SK-N-SH treated with all-trans-retinoic acid at 6 μM for 48 hours (cell line): ENCODE measurements around the gene AHCYL2.

Experiments
- ATAC-seq: fragments of 200-7000 bp; cut with Tn5 transposase; 3 replicates; pipeline ENCODE4 v1.9.1; 2020; ENCODE audit warnings: mild to moderate bottlenecking, moderate library complexity
- ARNTL ChIP-seq: fragments of 450-650 bp; formaldehyde crosslinking; IDR thresholded peaks from 2 replicates; pipeline ENCODE4 v1.5.0; 2020; ENCODE audit warnings: low read depth, mild to moderate bottlenecking, moderate library complexity, borderline replicate concordance
- BACH2 ChIP-seq: fragments of 250-450 bp; sonication (Bioruptor Pico); IDR thresholded peaks from 2 replicates; pipeline ENCODE4 v1.9.0; 2021; ENCODE audit warnings: mild to moderate bottlenecking, borderline replicate concordance
- CSDC2 ChIP-seq: fragments of 250-450 bp; sonication (Bioruptor Pico); IDR thresholded peaks from 2 replicates; pipeline ENCODE4 v1.5.0; 2020; ENCODE audit warnings: mild to moderate bottlenecking, moderate library complexity
- ESRRG ChIP-seq: fragments of 250-450 bp; sonication (Bioruptor Pico); IDR thresholded peaks from 2 replicates; pipeline ENCODE4 v1.6.1; 2021; ENCODE audit warnings: mild to moderate bottlenecking
- PPARA ChIP-seq: fragments of 250-450 bp; sonication (Bioruptor Pico); IDR thresholded peaks from 2 replicates; pipeline ENCODE4 v1.5.0; 2020; ENCODE audit warnings: mild to moderate bottlenecking, borderline replicate concordance
- RARB ChIP-seq: fragments of 250-450 bp; sonication (Bioruptor Pico); IDR thresholded peaks from 2 replicates; pipeline ENCODE4 v1.8.0; 2021; ENCODE audit warnings: mild to moderate bottlenecking, moderate library complexity
- SNAI2 ChIP-seq: fragments of 250-450 bp; sonication (Bioruptor Pico); IDR thresholded peaks from 2 replicates; pipeline ENCODE4 v1.5.0; 2020; ENCODE audit warnings: mild to moderate bottlenecking, moderate library complexity
- TCF4 ChIP-seq: fragments of 250-450 bp; sonication (Bioruptor Pico); IDR thresholded peaks from 2 replicates; pipeline ENCODE4 v1.8.0; 2021; ENCODE audit warnings: mild to moderate bottlenecking, moderate library complexity, borderline replicate concordance
- ZC3H10 ChIP-seq: fragments of 250-450 bp; sonication (Bioruptor Pico); IDR thresholded peaks from 2 replicates; pipeline ENCODE4 v1.5.1; 2021; ENCODE audit warnings: mild to moderate bottlenecking, moderate library complexity
- ZFP3 ChIP-seq: fragments of 250-450 bp; sonication (Bioruptor Pico); IDR thresholded peaks from 2 replicates; pipeline ENCODE4 v1.5.0; 2020; ENCODE audit warnings: mild to moderate bottlenecking, moderate library complexity
- ZNF70 ChIP-seq: fragments of 450-650 bp; formaldehyde crosslinking; IDR thresholded peaks from 2 replicates; pipeline ENCODE4 v1.5.0; 2020; ENCODE audit warnings: mild to moderate bottlenecking, moderate library complexity
- ZNF8 ChIP-seq: fragments of 450-650 bp; formaldehyde crosslinking; IDR thresholded peaks from 2 replicates; pipeline ENCODE4 v1.5.0; 2020; ENCODE audit warnings: mild to moderate bottlenecking, moderate library complexity
- TF ChIP-seq, protein P1 (sequence below): fragments of 250-450 bp; sonication (Bioruptor Pico); IDR thresholded peaks from 2 replicates; pipeline ENCODE4 v1.5.0; 2020; ENCODE audit warnings: mild to moderate bottlenecking, moderate library complexity
- TF ChIP-seq, protein P2 (sequence below): fragments of 250-450 bp; sonication (Bioruptor Pico); IDR thresholded peaks from 2 replicates; pipeline ENCODE4 v1.8.0; 2020; ENCODE audit warnings: mild to moderate bottlenecking, moderate library complexity, borderline replicate concordance
- TF ChIP-seq, protein P3 (sequence below): fragments of 250-450 bp; sonication (Bioruptor Pico); IDR thresholded peaks from 2 replicates; pipeline ENCODE4 v1.5.1; 2020; ENCODE audit warnings: low read depth, mild to moderate bottlenecking, moderate library complexity
- TF ChIP-seq, protein P4 (sequence below): fragments of 250-450 bp; sonication (Bioruptor Pico); IDR thresholded peaks from 2 replicates; pipeline ENCODE4 v1.5.1; 2021; ENCODE audit warnings: mild to moderate bottlenecking, moderate library complexity

Gene AHCYL2

DNA sequence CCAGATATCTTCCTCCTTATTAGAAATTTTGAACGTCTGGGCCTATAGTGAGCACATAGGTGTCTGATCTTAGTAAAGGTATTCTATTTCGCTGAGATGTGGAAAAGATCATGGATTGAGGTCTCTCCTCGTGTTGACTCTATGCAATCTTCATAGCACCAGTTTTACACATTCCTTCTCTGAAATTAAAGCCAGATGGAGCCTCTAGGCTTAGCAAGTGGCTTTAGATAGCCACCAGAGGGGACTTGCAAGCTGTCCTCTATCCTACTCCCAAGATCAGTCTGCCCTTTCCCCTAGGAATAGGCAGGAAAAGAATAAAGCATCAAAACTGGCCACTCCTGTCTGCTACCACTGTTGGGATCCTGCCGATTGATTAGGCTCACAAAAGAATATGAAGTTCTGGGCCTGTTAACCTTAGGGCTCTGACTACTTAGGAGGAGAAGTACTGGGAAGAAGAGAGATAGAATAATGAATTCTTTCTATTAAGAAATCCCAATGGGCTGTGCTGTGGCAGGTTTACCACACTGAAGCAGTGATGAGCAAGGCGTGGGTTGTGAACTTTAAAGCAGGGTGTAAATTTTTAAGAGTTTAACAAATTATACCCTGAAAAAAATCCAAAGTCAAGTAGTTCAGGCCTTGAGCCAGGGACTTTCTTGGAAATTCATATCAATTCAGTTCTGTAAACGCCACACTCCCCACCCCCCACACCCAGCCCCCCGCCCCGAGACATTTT, 207.2 kb downstream of the AHCYL2 start:
- TF ChIP-seq ZC3H10 (no peak), SNAI2 (CRISPR knock-in tag) (no peak), ARNTL (CRISPR knock-in tag) (no peak), ZNF70 (CRISPR knock-in tag) (no peak), PPARA (CRISPR knock-in tag) (no peak), ESRRG (CRISPR knock-in tag) (no peak), TCF4 (no peak), ZNF8 (no peak)
- TF ChIP-seq, protein P1, sequence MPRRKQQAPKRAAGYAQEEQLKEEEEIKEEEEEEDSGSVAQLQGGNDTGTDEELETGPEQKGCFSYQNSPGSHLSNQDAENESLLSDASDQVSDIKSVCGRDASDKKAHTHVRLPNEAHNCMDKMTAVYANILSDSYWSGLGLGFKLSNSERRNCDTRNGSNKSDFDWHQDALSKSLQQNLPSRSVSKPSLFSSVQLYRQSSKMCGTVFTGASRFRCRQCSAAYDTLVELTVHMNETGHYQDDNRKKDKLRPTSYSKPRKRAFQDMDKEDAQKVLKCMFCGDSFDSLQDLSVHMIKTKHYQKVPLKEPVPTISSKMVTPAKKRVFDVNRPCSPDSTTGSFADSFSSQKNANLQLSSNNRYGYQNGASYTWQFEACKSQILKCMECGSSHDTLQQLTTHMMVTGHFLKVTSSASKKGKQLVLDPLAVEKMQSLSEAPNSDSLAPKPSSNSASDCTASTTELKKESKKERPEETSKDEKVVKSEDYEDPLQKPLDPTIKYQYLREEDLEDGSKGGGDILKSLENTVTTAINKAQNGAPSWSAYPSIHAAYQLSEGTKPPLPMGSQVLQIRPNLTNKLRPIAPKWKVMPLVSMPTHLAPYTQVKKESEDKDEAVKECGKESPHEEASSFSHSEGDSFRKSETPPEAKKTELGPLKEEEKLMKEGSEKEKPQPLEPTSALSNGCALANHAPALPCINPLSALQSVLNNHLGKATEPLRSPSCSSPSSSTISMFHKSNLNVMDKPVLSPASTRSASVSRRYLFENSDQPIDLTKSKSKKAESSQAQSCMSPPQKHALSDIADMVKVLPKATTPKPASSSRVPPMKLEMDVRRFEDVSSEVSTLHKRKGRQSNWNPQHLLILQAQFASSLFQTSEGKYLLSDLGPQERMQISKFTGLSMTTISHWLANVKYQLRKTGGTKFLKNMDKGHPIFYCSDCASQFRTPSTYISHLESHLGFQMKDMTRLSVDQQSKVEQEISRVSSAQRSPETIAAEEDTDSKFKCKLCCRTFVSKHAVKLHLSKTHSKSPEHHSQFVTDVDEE (CRISPR knock-in tag): no peak
- no peak for ATAC-seq

DNA sequence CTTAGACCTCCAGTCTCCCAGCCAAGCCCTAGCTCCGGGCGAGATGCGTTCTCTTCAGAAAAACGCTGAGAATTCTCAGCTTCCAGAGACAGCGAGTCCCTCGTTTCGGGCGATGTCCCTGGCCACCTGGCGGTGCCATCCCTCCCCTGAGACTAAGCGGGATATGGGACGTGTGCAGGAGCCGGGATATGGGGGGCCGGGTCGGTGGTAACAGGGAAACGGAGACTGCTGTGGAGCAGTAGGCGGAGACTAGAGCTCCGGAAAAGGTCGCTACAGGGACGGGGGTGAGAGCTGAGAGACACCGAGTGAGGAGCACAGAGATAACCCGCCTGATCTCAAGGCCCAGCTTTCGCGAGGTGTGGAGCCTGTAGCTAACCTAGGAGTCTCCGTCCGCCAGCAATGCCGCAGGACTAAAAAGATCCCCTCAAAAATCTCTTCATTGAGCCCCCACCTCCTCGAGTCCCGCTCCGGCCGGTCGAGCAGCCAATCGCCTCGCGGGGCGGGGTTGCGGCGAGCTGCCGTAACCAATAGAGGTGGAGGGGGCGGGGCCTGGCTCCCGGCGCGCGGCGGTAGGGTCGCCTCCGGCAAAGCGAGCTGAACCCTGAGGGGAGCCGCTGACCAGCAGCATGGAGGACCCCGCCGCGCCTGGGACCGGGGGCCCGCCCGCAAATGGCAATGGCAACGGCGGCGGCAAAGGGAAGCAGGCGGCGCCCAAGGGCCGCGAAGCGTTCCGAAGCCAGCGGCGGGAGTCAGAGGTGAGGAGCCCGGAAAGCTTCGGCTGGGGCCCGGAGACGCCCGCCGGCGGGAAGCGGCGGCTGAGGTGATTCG, 209.2 kb downstream of the AHCYL2 start, which contains the start of gene STRIP2:
Gene STRIP2, plus strand, starts transcription at position 586 of the 828 bp plus-strand sequence. Its CDS starts 41 bp downstream, at position 627.
- TF ChIP-seq ZFP3 (CRISPR knock-in tag): peak; percentile 71; the same call in 1 of the 2 replicates
- TF ChIP-seq ZNF8: no peak
- TF ChIP-seq ZNF70 (CRISPR knock-in tag): peak; percentile 23; the same call in 1 of the 2 replicates
- TF ChIP-seq, protein P2, sequence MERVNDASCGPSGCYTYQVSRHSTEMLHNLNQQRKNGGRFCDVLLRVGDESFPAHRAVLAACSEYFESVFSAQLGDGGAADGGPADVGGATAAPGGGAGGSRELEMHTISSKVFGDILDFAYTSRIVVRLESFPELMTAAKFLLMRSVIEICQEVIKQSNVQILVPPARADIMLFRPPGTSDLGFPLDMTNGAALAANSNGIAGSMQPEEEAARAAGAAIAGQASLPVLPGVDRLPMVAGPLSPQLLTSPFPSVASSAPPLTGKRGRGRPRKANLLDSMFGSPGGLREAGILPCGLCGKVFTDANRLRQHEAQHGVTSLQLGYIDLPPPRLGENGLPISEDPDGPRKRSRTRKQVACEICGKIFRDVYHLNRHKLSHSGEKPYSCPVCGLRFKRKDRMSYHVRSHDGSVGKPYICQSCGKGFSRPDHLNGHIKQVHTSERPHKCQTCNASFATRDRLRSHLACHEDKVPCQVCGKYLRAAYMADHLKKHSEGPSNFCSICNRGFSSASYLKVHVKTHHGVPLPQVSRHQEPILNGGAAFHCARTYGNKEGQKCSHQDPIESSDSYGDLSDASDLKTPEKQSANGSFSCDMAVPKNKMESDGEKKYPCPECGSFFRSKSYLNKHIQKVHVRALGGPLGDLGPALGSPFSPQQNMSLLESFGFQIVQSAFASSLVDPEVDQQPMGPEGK (CRISPR knock-in tag): peak; percentile 80; the same call in 1 of the 2 replicates
- ATAC-seq: peak; percentile 96

DNA sequence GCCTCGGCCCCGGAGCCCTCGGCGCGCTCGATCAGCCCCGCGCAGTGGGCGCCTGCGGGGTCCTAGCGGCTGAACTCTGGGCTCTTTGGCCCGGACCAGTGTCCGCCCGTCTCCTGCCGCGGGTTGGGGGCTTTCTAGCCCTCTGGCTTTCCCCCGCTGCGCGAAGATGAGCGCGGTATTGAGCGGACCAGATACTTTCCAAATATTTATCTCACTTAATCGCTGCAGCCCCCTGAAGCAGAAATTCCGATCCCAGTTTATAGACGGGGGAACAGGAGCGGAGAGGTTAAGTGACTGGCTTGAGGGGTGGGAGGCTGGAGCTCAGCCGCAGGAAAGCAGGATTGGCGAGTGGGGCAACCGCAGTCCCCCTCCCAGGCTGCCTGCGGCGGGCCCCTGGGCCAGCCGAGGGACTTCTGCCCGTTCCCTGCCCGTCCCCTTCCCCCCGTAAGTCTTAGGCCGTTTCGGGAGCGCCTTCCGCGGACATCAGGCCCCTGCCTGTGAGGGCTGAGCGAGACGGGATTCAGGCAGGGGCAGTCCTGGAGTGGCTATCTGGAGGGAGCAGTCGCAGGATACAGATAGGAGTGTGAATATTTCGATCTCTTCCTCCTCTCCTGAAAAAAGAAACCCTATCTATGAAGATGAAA, 210.0 kb downstream of the AHCYL2 start:
- peak; percentile 56 for ATAC-seq
- no peak for TF ChIP-seq TCF4
- TF ChIP-seq BACH2 (CRISPR knock-in tag): no peak
- no peak for TF ChIP-seq ZFP3 (CRISPR knock-in tag)
- TF ChIP-seq, protein P1 (CRISPR knock-in tag): no peak

DNA sequence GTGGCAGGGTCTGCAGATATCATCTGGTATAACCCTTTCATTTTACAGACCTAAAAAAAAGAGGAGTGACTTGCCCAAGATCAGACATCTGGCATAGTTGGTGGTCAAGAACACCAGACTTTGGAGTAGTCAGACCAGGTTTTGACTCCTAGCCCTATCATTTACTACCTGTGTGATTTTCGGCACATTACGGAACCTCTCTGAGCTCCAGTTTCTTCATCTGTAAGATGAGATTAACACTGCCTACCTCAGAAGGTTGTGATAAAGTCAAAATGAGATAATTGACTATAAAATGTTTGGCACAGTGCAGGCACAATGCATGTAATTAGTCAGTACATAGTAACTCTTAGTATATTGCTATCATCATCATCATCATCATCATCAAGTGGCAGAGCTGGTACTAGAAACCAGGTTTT, 210.6 kb downstream of the AHCYL2 start:
- no peak for ATAC-seq
- TF ChIP-seq, protein P2 (CRISPR knock-in tag): no peak
- TF ChIP-seq, protein P1 (CRISPR knock-in tag): no peak
- TF ChIP-seq RARB (CRISPR knock-in tag) (no peak), BACH2 (CRISPR knock-in tag) (no peak), ZFP3 (CRISPR knock-in tag) (no peak), CSDC2 (CRISPR knock-in tag) (no peak), TCF4 (no peak), ESRRG (CRISPR knock-in tag) (no peak)
- TF ChIP-seq, protein P3, sequence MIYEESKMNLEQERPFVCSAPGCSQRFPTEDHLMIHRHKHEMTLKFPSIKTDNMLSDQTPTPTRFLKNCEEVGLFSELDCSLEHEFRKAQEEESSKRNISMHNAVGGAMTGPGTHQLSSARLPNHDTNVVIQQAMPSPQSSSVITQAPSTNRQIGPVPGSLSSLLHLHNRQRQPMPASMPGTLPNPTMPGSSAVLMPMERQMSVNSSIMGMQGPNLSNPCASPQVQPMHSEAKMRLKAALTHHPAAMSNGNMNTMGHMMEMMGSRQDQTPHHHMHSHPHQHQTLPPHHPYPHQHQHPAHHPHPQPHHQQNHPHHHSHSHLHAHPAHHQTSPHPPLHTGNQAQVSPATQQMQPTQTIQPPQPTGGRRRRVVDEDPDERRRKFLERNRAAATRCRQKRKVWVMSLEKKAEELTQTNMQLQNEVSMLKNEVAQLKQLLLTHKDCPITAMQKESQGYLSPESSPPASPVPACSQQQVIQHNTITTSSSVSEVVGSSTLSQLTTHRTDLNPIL (CRISPR knock-in tag): no peak
- TF ChIP-seq, protein P4, sequence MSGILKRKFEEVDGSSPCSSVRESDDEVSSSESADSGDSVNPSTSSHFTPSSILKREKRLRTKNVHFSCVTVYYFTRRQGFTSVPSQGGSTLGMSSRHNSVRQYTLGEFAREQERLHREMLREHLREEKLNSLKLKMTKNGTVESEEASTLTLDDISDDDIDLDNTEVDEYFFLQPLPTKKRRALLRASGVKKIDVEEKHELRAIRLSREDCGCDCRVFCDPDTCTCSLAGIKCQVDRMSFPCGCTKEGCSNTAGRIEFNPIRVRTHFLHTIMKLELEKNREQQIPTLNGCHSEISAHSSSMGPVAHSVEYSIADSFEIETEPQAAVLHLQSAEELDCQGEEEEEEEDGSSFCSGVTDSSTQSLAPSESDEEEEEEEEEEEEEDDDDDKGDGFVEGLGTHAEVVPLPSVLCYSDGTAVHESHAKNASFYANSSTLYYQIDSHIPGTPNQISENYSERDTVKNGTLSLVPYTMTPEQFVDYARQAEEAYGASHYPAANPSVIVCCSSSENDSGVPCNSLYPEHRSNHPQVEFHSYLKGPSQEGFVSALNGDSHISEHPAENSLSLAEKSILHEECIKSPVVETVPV (CRISPR knock-in tag): no peak
